ENCODE results near the gene MND1. TPM values are rescaled to one million over a fixed set of nuclear protein-coding genes. Genes with fewer than 3 reads are reported as not detected.

Gene MND1
- total RNA-seq, 1 experiment from 2014 or later, result 21.8 TPM

DNA sequence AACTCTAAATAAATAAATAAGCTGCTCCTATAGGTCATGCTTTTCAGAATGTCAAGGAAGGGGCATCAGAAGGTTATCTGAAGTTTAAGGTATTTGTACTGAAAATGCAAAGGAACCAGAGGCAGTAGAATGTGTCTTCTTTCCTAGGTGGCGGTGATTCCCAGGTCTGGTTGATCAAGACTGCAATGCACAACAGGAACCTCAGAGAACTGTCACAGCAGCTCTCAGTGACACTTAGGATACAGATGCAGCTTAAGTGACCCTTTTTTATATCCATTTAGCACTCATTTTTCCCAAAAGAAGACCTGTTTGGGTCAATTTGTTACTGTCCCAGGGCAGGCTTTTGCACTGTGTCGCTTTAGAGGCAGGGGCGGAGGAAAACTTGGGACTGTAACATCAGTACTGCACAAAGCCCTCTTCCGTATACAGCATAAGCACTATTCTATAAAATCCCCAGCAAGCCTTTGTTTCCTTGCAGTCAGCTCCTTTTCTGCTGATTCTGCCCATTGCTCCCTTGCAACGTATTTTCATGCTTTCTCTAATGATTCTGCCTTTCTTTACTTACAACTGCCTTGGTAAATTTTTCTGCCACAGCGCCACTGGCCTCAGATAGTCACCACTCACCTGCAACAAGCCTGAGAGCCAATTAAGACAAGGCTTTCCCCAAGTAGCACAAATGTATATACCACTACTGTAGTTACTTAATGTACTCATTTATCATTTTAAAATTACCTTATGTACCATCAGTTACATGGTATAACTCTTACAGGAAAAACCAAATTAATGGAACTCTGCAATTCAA is 1.5 kb upstream of the MND1 start:
- Histone ChIP-seq H3K4me3 (ENCODE audit: low read depth, low read length) (no peak overlapping the region), H3K4me1 (peaks cover 15% of the 10 kb centered on the region), H3K27me3 (replicated peaks; ENCODE audit: control insufficient read depth, insufficient read depth, low read length) (no peaks in the 10 kb centered on the region), H3K36me3 (ENCODE audit: control insufficient read depth, insufficient read depth, low read length) (no peaks in the 10 kb centered on the region), H3K9me3 (no peaks in the 10 kb centered on the region)
- intact Hi-C loops (cut with micrococcal nuclease; ENCODE audit: unreplicated experiment), result no loop called here
- ChIA-PET CTCF (no interaction called here), POLR2A (no interaction called here)
- no peaks in the 10 kb centered on the region for H3K27me3 Mint-ChIP-seq (ENCODE audit: insufficient read depth, unreplicated experiment)
- peaks cover 14% of the 10 kb centered on the region for H3K4me1 Mint-ChIP-seq (ENCODE audit: low read depth, unreplicated experiment)
- peak overlapping the region; percentile 21 for H3K4me3 Mint-ChIP-seq (ENCODE audit: unreplicated experiment)
- TF ChIP-seq, protein P1, sequence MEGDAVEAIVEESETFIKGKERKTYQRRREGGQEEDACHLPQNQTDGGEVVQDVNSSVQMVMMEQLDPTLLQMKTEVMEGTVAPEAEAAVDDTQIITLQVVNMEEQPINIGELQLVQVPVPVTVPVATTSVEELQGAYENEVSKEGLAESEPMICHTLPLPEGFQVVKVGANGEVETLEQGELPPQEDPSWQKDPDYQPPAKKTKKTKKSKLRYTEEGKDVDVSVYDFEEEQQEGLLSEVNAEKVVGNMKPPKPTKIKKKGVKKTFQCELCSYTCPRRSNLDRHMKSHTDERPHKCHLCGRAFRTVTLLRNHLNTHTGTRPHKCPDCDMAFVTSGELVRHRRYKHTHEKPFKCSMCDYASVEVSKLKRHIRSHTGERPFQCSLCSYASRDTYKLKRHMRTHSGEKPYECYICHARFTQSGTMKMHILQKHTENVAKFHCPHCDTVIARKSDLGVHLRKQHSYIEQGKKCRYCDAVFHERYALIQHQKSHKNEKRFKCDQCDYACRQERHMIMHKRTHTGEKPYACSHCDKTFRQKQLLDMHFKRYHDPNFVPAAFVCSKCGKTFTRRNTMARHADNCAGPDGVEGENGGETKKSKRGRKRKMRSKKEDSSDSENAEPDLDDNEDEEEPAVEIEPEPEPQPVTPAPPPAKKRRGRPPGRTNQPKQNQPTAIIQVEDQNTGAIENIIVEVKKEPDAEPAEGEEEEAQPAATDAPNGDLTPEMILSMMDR (IDR thresholded peaks at IDR 0.05; ENCODE audit: insufficient read depth in 1 of 2, low read depth in 1 of 2, low read length in 1 of 2, severe bottlenecking in 1 of 2, unreplicated experiment in 1 of 2), result no peak
- H3K36me3 Mint-ChIP-seq (ENCODE audit: insufficient read depth, unreplicated experiment), result peaks cover 5% of the 10 kb centered on the region
- BruUV-seq (replicated peaks), result no TSS peak
- no peak for DNase-seq
- no peaks in the 10 kb centered on the region for H3K9me3 Mint-ChIP-seq (ENCODE audit: unreplicated experiment)
- H3K27ac Mint-ChIP-seq (ENCODE audit: unreplicated experiment), result no peak overlapping the region

DNA sequence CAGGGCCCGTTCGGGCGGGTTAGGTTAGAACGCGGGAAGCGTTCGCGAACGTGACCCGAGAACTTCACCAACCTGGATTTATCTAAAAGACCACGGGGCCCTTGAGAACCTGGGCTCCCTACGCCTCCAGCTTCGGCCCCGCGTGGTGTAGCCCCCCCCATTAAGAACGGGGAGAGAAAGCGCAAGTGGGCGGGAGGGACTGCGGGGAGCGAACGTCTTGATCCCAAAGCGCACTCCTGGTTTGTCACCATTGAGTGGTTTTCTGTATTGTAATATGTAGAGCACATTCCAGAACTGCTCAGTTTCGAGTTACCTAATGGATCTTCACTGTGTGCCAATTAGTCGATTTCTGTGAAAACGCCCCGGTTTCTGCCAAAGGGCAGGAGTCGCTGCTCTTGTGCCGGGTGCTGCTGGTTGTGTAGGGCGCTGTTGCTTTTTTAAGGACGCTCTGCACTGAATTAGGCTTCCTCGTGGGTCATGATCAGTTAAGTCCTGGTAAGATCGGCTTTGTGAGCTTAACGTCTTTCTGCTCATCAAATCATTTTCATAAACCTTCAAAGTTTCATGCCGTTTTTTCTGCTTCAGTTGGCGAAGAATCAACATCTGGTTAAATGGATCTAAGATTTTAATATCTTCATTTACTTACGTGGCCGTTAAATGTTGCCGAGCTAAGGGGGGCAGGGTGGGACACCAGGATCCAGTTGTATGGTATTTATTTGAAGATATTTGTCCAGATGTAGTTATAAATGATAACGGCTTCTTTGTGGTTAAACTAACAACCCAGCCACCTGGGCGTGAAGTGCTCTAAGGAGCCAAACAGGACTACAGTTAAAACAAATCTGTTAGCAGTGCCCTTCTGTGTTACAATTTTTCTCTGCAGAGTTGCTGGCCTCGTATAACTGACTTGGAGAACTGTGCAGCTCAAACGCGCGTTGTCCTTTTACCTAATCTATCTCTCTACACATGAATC is 809 bp downstream of the MND1 start:
- peak overlapping the region; percentile 88 for H3K4me3 ChIP-seq (ENCODE audit: low read depth, low read length)
- H3K4me1 ChIP-seq, result peaks cover 17% of the 10 kb centered on the region
- Mint-ChIP-seq H3K36me3 (ENCODE audit: insufficient read depth, unreplicated experiment) (peaks cover 5% of the 10 kb centered on the region), H3K27ac (ENCODE audit: unreplicated experiment) (peak overlapping the region; percentile 82), H3K4me3 (ENCODE audit: unreplicated experiment) (peak overlapping the region; percentile 81), H3K27me3 (ENCODE audit: insufficient read depth, unreplicated experiment) (no peaks in the 10 kb centered on the region), H3K9me3 (ENCODE audit: unreplicated experiment) (no peaks in the 10 kb centered on the region), H3K4me1 (ENCODE audit: low read depth, unreplicated experiment) (peaks cover 20% of the 10 kb centered on the region)
- ChIA-PET POLR2A (interaction anchor here (0.6 kb wide), 1 partner anchor 174 kb away, joined by 3 read pairs; no protein-coding TSS in a partner anchor), CTCF (interaction anchor here (0.5 to 1.8 kb wide), 5 partner anchors 9 to 298 kb away, joined by 3 to 9 read pairs (median 6); no protein-coding TSS in a partner anchor)
- intact Hi-C loops (cut with micrococcal nuclease; ENCODE audit: unreplicated experiment), result loop anchor here (1.0 to 2.0 kb wide), 3 partner anchors 88 to 298 kb away; no protein-coding TSS in a partner anchor
- TF ChIP-seq, protein P1 (IDR thresholded peaks at IDR 0.05; ENCODE audit: insufficient read depth in 1 of 2, low read depth in 1 of 2, low read length in 1 of 2, severe bottlenecking in 1 of 2, unreplicated experiment in 1 of 2), result no peak
- H3K27me3 ChIP-seq (replicated peaks; ENCODE audit: control insufficient read depth, insufficient read depth, low read length), result no peaks in the 10 kb centered on the region
- peak; percentile 43 to 52 for DNase-seq
- H3K9me3 ChIP-seq, result no peaks in the 10 kb centered on the region
- BruUV-seq (replicated peaks), result TSS peak; percentile 65
- H3K36me3 ChIP-seq (ENCODE audit: control insufficient read depth, insufficient read depth, low read length), result no peaks in the 10 kb centered on the region

DNA sequence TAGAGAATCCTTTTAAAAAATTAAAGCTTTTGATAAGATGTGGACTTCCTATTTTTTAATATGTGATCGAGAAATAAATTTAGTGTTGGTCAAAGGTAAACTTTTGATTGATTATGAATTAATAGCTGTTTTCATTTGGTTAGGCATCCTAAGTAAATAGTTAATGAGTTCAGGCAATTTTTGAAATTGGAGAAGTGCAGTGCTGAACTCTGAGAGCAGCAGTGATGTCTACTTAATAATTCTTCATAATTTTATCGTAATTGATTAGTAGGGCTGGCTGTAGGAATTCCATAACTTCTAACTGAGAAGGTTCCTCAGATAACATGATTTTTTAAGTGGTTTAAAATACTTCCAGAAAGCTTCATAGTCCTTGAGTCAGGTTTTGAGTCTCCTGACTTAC is 1.5 kb downstream of the MND1 start:
- CTCF ChIA-PET, result interaction anchor here (1.1 to 1.8 kb wide), 2 partner anchors 203 to 228 kb away, joined by 6 to 9 read pairs (median 9); no protein-coding TSS in a partner anchor
- DNase-seq, result no peak
- peaks cover 5% of the 10 kb centered on the region for H3K36me3 Mint-ChIP-seq (ENCODE audit: insufficient read depth, unreplicated experiment)
- no peaks in the 10 kb centered on the region for H3K27me3 Mint-ChIP-seq (ENCODE audit: insufficient read depth, unreplicated experiment)
- peak overlapping the region; percentile 81 for H3K4me3 Mint-ChIP-seq (ENCODE audit: unreplicated experiment)
- TF ChIP-seq, protein P1 (IDR thresholded peaks at IDR 0.05; ENCODE audit: insufficient read depth in 1 of 2, low read depth in 1 of 2, low read length in 1 of 2, severe bottlenecking in 1 of 2, unreplicated experiment in 1 of 2), result no peak
- H3K9me3 ChIP-seq, result no peaks in the 10 kb centered on the region
- no peaks in the 10 kb centered on the region for H3K27me3 ChIP-seq (replicated peaks; ENCODE audit: control insufficient read depth, insufficient read depth, low read length)
- H3K27ac Mint-ChIP-seq (ENCODE audit: unreplicated experiment), result no peak overlapping the region
- no TSS peak for BruUV-seq (replicated peaks)
- H3K9me3 Mint-ChIP-seq (ENCODE audit: unreplicated experiment), result no peaks in the 10 kb centered on the region
- H3K36me3 ChIP-seq (ENCODE audit: control insufficient read depth, insufficient read depth, low read length), result no peaks in the 10 kb centered on the region
- H3K4me1 Mint-ChIP-seq (ENCODE audit: low read depth, unreplicated experiment), result peaks cover 20% of the 10 kb centered on the region
- intact Hi-C loops (cut with micrococcal nuclease; ENCODE audit: unreplicated experiment), result no loop called here
- H3K4me3 ChIP-seq (ENCODE audit: low read depth, low read length), result peak overlapping the region; percentile 88
- POLR2A ChIA-PET, result no interaction called here
- peaks cover 17% of the 10 kb centered on the region for H3K4me1 ChIP-seq
